PC-9 (cell line): ENCODE data around the gene RAD1. TPM values are rescaled to one million over a fixed set of nuclear protein-coding genes. Genes with fewer than 3 reads are reported as not detected.

ENCODE experiments used
- BruUV-seq: library from RNA; stranded (reverse); fragments of 400-500 nt; replicated peaks from 2 replicates; lab custom pipeline; 2021; lab: Mats Ljungman, UMichigan
- CTCF ChIA-PET: fragments of 300-600 bp; sonication (Branson Sonifier 250); formaldehyde crosslinking; loops from one replicate; lab custom pipeline; 2022; ENCODE audit warnings: antibody characterized with exemption; lab: Charles Lee
- POLR2A ChIA-PET: fragments of 300-600 bp; sonication (Branson Sonifier 250); formaldehyde crosslinking; loops from one replicate; lab custom pipeline; 2022; ENCODE audit warnings: antibody characterized with exemption; ENCODE audit not compliant: unreplicated experiment; lab: Charles Lee
- DNase-seq, 2 experiments: peaks; one replicate each; pipeline versions ENCODE4 v3.0.0 to v3.0.0-alpha.2; 2015 to 2022; ENCODE audit warnings: mixed read lengths in 1 of 2
- H2AFZ ChIP-seq: fragments of 200-600 bp; sonication (generic); 2 replicates; pipeline ENCODE4 v1.8.1; 2017; ENCODE audit warnings: antibody characterized with exemption
- H3F3A ChIP-seq: fragments of 200-600 bp; sonication (generic); 2 replicates; pipeline ENCODE4 v1.8.1; 2017; ENCODE audit warnings: antibody characterized with exemption, mild to moderate bottlenecking, low read depth; ENCODE audit not compliant: insufficient read depth
- H3K27ac ChIP-seq: fragments of 200-600 bp; sonication (generic); 2 replicates; pipeline ENCODE4 v1.6.1; 2016; ENCODE audit warnings: mixed run types
- H3K27me3 ChIP-seq: fragments of 200-600 bp; sonication (generic); 2 replicates; pipeline ENCODE4 v1.6.1; 2016; ENCODE audit warnings: low read depth, mixed run types; ENCODE audit not compliant: insufficient read depth
- H3K36me3 ChIP-seq: fragments of 200-600 bp; sonication (generic); 2 replicates; pipeline ENCODE4 v1.6.1; 2016; ENCODE audit warnings: low read depth, mixed run types
- H3K4me1 ChIP-seq: fragments of 200-600 bp; sonication (generic); replicated peaks from 2 replicates; pipeline ENCODE4 v1.6.1; 2016; ENCODE audit warnings: mixed run types; ENCODE audit not compliant: insufficient read depth
- H3K4me2 ChIP-seq: fragments of 200-600 bp; sonication (generic); 2 replicates; pipeline ENCODE4 v1.6.1; 2017; ENCODE audit warnings: mixed run types
- H3K4me3 ChIP-seq: fragments of 200-600 bp; sonication (generic); 2 replicates; pipeline ENCODE4 v1.6.1; 2016; ENCODE audit warnings: mixed run types
- H3K79me2 ChIP-seq: fragments of 200-600 bp; sonication (generic); 2 replicates; pipeline ENCODE4 v1.6.1; 2017; ENCODE audit warnings: low read depth, mixed run types
- H3K9me2 ChIP-seq: fragments of 200-600 bp; sonication (generic); 2 replicates; pipeline ENCODE4 v1.8.1; 2017; ENCODE audit warnings: mild to moderate bottlenecking; ENCODE audit not compliant: insufficient read depth
- H3K9me3 ChIP-seq: fragments of 200-600 bp; sonication (generic); 2 replicates; pipeline ENCODE4 v1.8.1; 2016; ENCODE audit warnings: low read depth; ENCODE audit not compliant: insufficient read depth
- H4K20me1 ChIP-seq: fragments of 200-600 bp; sonication (generic); 2 replicates; pipeline ENCODE4 v1.8.1; 2017; ENCODE audit not compliant: insufficient read depth
- CTCF ChIP-seq: fragments of 200-600 bp; sonication (generic); conservative IDR thresholded peaks from 2 replicates; pipeline ENCODE4 v1.6.1; 2017; ENCODE audit warnings: mixed run types, antibody characterized with exemption, mild to moderate bottlenecking, moderate library complexity
- EZH2 ChIP-seq: fragments of 200-600 bp; sonication (generic); IDR thresholded peaks from 2 replicates; pipeline ENCODE4 v1.8.0; 2017; ENCODE audit warnings: antibody characterized with exemption, low read depth
- intact Hi-C: fragments of 100-400 bp; cut with micrococcal nuclease; formaldehyde crosslinking; loops from one replicate; pipeline ENCODE4 v1.10.0; 2022; ENCODE audit not compliant: unreplicated experiment
- total RNA-seq: library from RNA; stranded (reverse); gene quantifications from 2 replicates; pipeline ENCODE4 v1.2.3, GENCODE V29; 2021

The RAD1 gene
- total RNA-seq, 1 experiment from 2014 or later = 63.0 TPM

- intact Hi-C loops = no loop called here
Measured at GRCh38 chr5:34895641-34896419, 19.5 kb downstream of the RAD1 start.

GRCh38 chr5:34894716-34895115 lies 20.6 kb downstream of the RAD1 start:
- H3K9me2 ChIP-seq = no peaks in the 10 kb centered on the region
- H3K4me2 ChIP-seq = no peak overlapping the region
- no peak overlapping the region for H2AFZ ChIP-seq
- H3K9me3 ChIP-seq = no peaks in the 10 kb centered on the region
- no peaks in the 10 kb centered on the region for H3K79me2 ChIP-seq
- intact Hi-C loops = no loop called here
- no peaks in the 10 kb centered on the region for H3K27me3 ChIP-seq
- H3K4me1 ChIP-seq = peaks cover 17% of the 10 kb centered on the region
- POLR2A ChIA-PET = no interaction called here
- H3K4me3 ChIP-seq = no peak overlapping the region
- H4K20me1 ChIP-seq = no peaks in the 10 kb centered on the region
- peaks cover 14% of the 10 kb centered on the region; the same call in 1 of the 2 replicates for H3F3A ChIP-seq
- CTCF ChIA-PET = interaction anchor here (1.6 kb wide), 1 partner anchor 371 kb away, joined by 3 read pairs; no protein-coding TSS in a partner anchor
- no TSS peak for BruUV-seq
- no peak for DNase-seq
- TF ChIP-seq EZH2 (no peak), CTCF (no peak)
- no peaks in the 10 kb centered on the region for H3K36me3 ChIP-seq
- no peak overlapping the region for H3K27ac ChIP-seq

More at GRCh38 chr5:34895641-34896419, 19.5 kb downstream of the RAD1 start:
- Histone ChIP-seq H4K20me1 (no peaks in the 10 kb centered on the region), H3K79me2 (no peaks in the 10 kb centered on the region), H3K9me3 (no peaks in the 10 kb centered on the region), H3K4me3 (no peak overlapping the region), H3K27me3 (no peaks in the 10 kb centered on the region), H2AFZ (no peak overlapping the region), H3K4me1 (peaks cover 17% of the 10 kb centered on the region), H3K9me2 (no peaks in the 10 kb centered on the region), H3F3A (peaks cover 14% of the 10 kb centered on the region; the same call in 1 of the 2 replicates), H3K4me2 (no peak overlapping the region), H3K36me3 (no peaks in the 10 kb centered on the region), H3K27ac (no peak overlapping the region)
- no TSS peak for BruUV-seq
- ChIA-PET CTCF (interaction anchor here (0.6 to 1.1 kb wide), 4 partner anchors 10 to 420 kb away, joined by 3 to 16 read pairs (median 4); no protein-coding TSS in a partner anchor), POLR2A (no interaction called here)
- DNase-seq = no peak
- no peak for TF ChIP-seq EZH2

DNA sequence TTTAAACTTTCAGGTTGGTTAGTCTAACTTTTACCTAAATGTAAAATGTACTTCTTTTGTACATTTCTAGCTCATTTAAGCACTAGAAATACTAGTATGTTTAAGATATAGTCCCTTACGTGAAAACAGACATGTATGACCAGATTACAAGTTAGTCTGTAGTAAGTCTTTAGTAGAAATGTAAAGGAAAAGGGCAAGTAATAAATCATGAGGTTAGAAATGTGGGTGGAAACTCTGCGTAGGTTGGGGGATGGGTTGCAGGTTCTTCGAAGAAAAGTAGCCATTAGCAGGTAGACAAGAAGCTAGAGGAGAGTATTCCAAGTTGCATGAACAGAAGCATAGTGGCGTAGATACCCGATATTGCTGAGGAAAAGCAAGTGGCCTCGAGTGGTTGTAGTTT lies 22.9 kb downstream of the RAD1 start:
- BruUV-seq = no TSS peak
- no peaks in the 10 kb centered on the region for H3K27me3 ChIP-seq
- ChIA-PET CTCF (interaction anchor here (0.7 kb wide), 1 partner anchor 369 kb away, joined by 3 read pairs; no protein-coding TSS in a partner anchor), POLR2A (no interaction called here)
- no peak overlapping the region for H3K27ac ChIP-seq
- H3K4me1 ChIP-seq = peaks cover 5% of the 10 kb centered on the region
- no peaks in the 10 kb centered on the region for H3F3A ChIP-seq
- no peak overlapping the region for H3K4me3 ChIP-seq
- intact Hi-C loops = no loop called here
- H3K79me2 ChIP-seq = no peaks in the 10 kb centered on the region
- no peaks in the 10 kb centered on the region for H3K9me2 ChIP-seq
- H2AFZ ChIP-seq = no peak overlapping the region
- TF ChIP-seq CTCF = no peak
- TF ChIP-seq EZH2 = no peak
- DNase-seq = no peak
- no peaks in the 10 kb centered on the region for H4K20me1 ChIP-seq
- H3K4me2 ChIP-seq = no peak overlapping the region
- no peaks in the 10 kb centered on the region for H3K36me3 ChIP-seq
- H3K9me3 ChIP-seq = no peaks in the 10 kb centered on the region
